Lower leg skin (tissue), 3 donors: ENCODE measurements around the gene AUTS2.

ENCODE experiments used
- POLR2A ChIP-seq, 2 donors: fragments of 450-650 bp; IDR thresholded peaks; one replicate each; pipeline ENCODE4 v1.6.1; 2016 to 2017; ENCODE audit warnings: antibody characterized with exemption in 2 of 2, mild to moderate bottlenecking in 1 of 2, moderate library complexity in 1 of 2
- TF ChIP-seq, protein P1 (sequence below), 3 donors: fragments of 450-650 bp; IDR thresholded peaks; one replicate each; pipeline ENCODE4 v1.5.1; 2016; ENCODE audit warnings: antibody characterized with exemption in 3 of 3, mild to moderate bottlenecking in 3 of 3, moderate library complexity in 2 of 3

DNA sequence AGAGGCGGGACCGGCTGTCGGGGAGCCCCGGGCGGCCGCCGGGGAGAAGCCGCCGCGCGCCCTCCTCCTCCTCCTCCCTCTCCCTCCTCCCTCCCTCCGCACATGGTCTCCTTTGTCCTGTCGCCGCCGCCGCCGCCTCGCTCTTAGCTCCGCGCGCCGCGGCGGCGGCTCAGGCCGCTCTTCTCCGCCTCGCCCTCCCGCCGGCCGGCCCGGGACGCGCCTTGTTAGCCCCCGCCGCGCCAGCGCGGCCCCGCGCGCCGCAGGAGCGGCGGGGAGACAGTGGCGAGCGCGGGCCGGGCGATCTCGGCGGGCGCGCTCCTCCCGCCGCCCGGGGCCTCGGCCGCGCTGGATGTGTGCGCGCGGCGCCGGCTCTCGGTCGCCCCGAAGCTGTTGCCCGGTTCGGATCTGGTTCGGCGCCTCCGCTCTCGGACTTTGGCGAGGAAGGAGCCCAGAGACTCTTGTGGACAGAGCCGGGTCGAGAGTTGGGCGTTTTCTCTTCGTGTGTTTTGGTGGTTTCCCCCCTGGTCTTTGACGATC lies 1096.2 kb downstream of the AUTS2 start:
- TF ChIP-seq, protein P1, sequence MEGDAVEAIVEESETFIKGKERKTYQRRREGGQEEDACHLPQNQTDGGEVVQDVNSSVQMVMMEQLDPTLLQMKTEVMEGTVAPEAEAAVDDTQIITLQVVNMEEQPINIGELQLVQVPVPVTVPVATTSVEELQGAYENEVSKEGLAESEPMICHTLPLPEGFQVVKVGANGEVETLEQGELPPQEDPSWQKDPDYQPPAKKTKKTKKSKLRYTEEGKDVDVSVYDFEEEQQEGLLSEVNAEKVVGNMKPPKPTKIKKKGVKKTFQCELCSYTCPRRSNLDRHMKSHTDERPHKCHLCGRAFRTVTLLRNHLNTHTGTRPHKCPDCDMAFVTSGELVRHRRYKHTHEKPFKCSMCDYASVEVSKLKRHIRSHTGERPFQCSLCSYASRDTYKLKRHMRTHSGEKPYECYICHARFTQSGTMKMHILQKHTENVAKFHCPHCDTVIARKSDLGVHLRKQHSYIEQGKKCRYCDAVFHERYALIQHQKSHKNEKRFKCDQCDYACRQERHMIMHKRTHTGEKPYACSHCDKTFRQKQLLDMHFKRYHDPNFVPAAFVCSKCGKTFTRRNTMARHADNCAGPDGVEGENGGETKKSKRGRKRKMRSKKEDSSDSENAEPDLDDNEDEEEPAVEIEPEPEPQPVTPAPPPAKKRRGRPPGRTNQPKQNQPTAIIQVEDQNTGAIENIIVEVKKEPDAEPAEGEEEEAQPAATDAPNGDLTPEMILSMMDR (IDR thresholded peaks at IDR 0.05) = no peak
- TF ChIP-seq POLR2A (IDR thresholded peaks at IDR 0.05) = no peak
